SHP77 (cell line): Measurements from ENCODE around the gene NGEF.

Experiments
- DNase-seq, 2 experiments: peaks; one replicate each; lab custom pipeline; 2025; lab: John Stamatoyannopoulos, UW

The NGEF gene

GRCh38 chr2:233044974-233045605 lies 32.0 kb upstream of the NGEF start:
- DNase-seq: no peak

GRCh38 chr2:233042549-233042948 lies 29.5 kb upstream of the NGEF start:
- no peak for DNase-seq

GRCh38 chr2:233041722-233042323 lies 28.8 kb upstream of the NGEF start:
- no peak for DNase-seq

GRCh38 chr2:233040571-233040970 lies 27.5 kb upstream of the NGEF start:
- no peak for DNase-seq

- DNase-seq: no peak
Observed at GRCh38 chr2:233039846-233040530, 26.9 kb upstream of the NGEF start.

- DNase-seq: no peak
Observed at GRCh38 chr2:233039212-233039845, 26.3 kb upstream of the NGEF start.

- DNase-seq: no peak
Observed at GRCh38 chr2:233037078-233037477, 24.0 kb upstream of the NGEF start.

- no peak for DNase-seq
Observed at GRCh38 chr2:233036162-233036838, 23.2 kb upstream of the NGEF start.

GRCh38 chr2:233035426-233036161 lies 22.5 kb upstream of the NGEF start:
- no peak for DNase-seq

GRCh38 chr2:233034091-233034882 lies 21.2 kb upstream of the NGEF start:
- no peak for DNase-seq

- DNase-seq: no peak
Observed at GRCh38 chr2:233033672-233034071, 20.6 kb upstream of the NGEF start.

GRCh38 chr2:233032551-233033320 lies 19.7 kb upstream of the NGEF start, which contains the start of gene NEU2:
Gene NEU2 (plus strand): TSS chr2:233032672. CDS start chr2:233032672, 0 bp downstream.
- no peak for DNase-seq

- no peak for DNase-seq
Observed at GRCh38 chr2:233031556-233032500, 18.8 kb upstream of the NGEF start.

- DNase-seq: no peak
Observed at GRCh38 chr2:233029321-233029720, 16.3 kb upstream of the NGEF start.

- no peak for DNase-seq
Observed at GRCh38 chr2:233026198-233026813, 13.2 kb upstream of the NGEF start.

- no peak for DNase-seq
Observed at GRCh38 chr2:233025706-233026105, 12.7 kb upstream of the NGEF start.

GRCh38 chr2:233023761-233024410 lies 10.8 kb upstream of the NGEF start:
- no peak for DNase-seq
